Calu3 (cell line): ENCODE data around the gene GMDS. TPM values are rescaled to one million over a fixed set of nuclear protein-coding genes. Genes with fewer than 3 reads are reported as not detected.
"Not testable (repeated sequence)": the region's sequence is repeated elsewhere in the genome, so short reads cannot be mapped to it uniquely, and the experiment has no call there.

Source experiments
- BruUV-seq: library from RNA; stranded (reverse); fragments of 400-500 nt; replicated peaks from 2 replicates; lab custom pipeline; 2021; lab: Mats Ljungman, UMichigan
- CTCF ChIA-PET: fragments of 300-600 bp; sonication (Branson Sonifier 250); formaldehyde crosslinking; loops from one replicate; lab custom pipeline; 2022; ENCODE audit warnings: antibody characterized with exemption; lab: Charles Lee
- DNase-seq: peaks from one replicate; pipeline ENCODE4 v3.0.0; 2022
- H3K27ac Mint-ChIP-seq: one replicate; pipeline ENCODE4 v1.8.0; 2022; ENCODE audit warnings: mixed read lengths; ENCODE audit not compliant: unreplicated experiment
- H3K27me3 Mint-ChIP-seq: one replicate; pipeline ENCODE4 v1.8.0; 2022; ENCODE audit warnings: mixed read lengths; ENCODE audit not compliant: unreplicated experiment
- H3K36me3 Mint-ChIP-seq: one replicate; pipeline ENCODE4 v1.8.0; 2022; ENCODE audit warnings: mild to moderate bottlenecking, moderate library complexity, mixed read lengths; ENCODE audit not compliant: insufficient read depth, unreplicated experiment
- H3K4me1 Mint-ChIP-seq: one replicate; pipeline ENCODE4 v1.8.0; 2022; ENCODE audit warnings: mild to moderate bottlenecking, low read depth, mixed read lengths; ENCODE audit not compliant: unreplicated experiment
- H3K4me3 Mint-ChIP-seq: one replicate; pipeline ENCODE4 v1.8.0; 2022; ENCODE audit warnings: mild to moderate bottlenecking, low read depth, moderate library complexity, mixed read lengths; ENCODE audit not compliant: unreplicated experiment
- H3K9me3 Mint-ChIP-seq: one replicate; pipeline ENCODE4 v1.8.0; 2022; ENCODE audit warnings: low read depth, mixed read lengths; ENCODE audit not compliant: unreplicated experiment
- CTCF ChIP-seq: fragments of 200-600 bp; IDR thresholded peaks from one replicate; pipeline ENCODE4 v1.8.0; 2022; ENCODE audit warnings: antibody characterized with exemption; ENCODE audit not compliant: unreplicated experiment
- intact Hi-C: fragments of 100-400 bp; cut with micrococcal nuclease; formaldehyde crosslinking; loops from one replicate; pipeline ENCODE4 v1.10.0; 2022; ENCODE audit not compliant: unreplicated experiment
- total RNA-seq: library from RNA; stranded (reverse); gene quantifications from 2 replicates; pipeline ENCODE4 v1.2.3, GENCODE V29; 2022

The GMDS gene
- total RNA-seq, 1 experiment from 2014 or later = 58.2 TPM

GRCh38 chr6:1698527-1698926, 546.9 kb downstream of the GMDS start:
- no peaks in the 10 kb centered on the region for H3K9me3 Mint-ChIP-seq
- H3K27me3 Mint-ChIP-seq = no peaks in the 10 kb centered on the region
- H3K4me1 Mint-ChIP-seq = no peaks in the 10 kb centered on the region
- CTCF ChIA-PET = no interaction called here
- no TSS peak for BruUV-seq
- no peak overlapping the region for H3K27ac Mint-ChIP-seq
- TF ChIP-seq CTCF = no peak
- intact Hi-C loops = no loop called here
- H3K4me3 Mint-ChIP-seq = no peak overlapping the region
- no peaks in the 10 kb centered on the region for H3K36me3 Mint-ChIP-seq
- DNase-seq = no peak

- intact Hi-C loops = no loop called here
- H3K27ac Mint-ChIP-seq = no peak overlapping the region
- TF ChIP-seq CTCF = no peak
- no peaks in the 10 kb centered on the region for H3K9me3 Mint-ChIP-seq
- no peaks in the 10 kb centered on the region for H3K27me3 Mint-ChIP-seq
- H3K4me1 Mint-ChIP-seq = no peaks in the 10 kb centered on the region
- no peaks in the 10 kb centered on the region for H3K36me3 Mint-ChIP-seq
- no peak for DNase-seq
- no TSS peak for BruUV-seq
- H3K4me3 Mint-ChIP-seq = no peak overlapping the region
- CTCF ChIA-PET = no interaction called here
Measured at GRCh38 chr6:1697688-1698351, 547.6 kb downstream of the GMDS start.

GRCh38 chr6:1696463-1696850, 548.9 kb downstream of the GMDS start:
- DNase-seq = no peak
- intact Hi-C loops = no loop called here
- TF ChIP-seq CTCF = no peak
- H3K9me3 Mint-ChIP-seq = no peaks in the 10 kb centered on the region
- H3K4me1 Mint-ChIP-seq = no peaks in the 10 kb centered on the region
- H3K4me3 Mint-ChIP-seq = no peak overlapping the region
- BruUV-seq = no TSS peak
- no peaks in the 10 kb centered on the region for H3K27me3 Mint-ChIP-seq
- no peaks in the 10 kb centered on the region for H3K36me3 Mint-ChIP-seq
- H3K27ac Mint-ChIP-seq = no peak overlapping the region
- CTCF ChIA-PET = no interaction called here

- DNase-seq = no peak
- intact Hi-C loops = no loop called here
- Mint-ChIP-seq H3K27ac (no peak overlapping the region), H3K4me3 (no peak overlapping the region), H3K36me3 (no peaks in the 10 kb centered on the region), H3K9me3 (no peaks in the 10 kb centered on the region), H3K27me3 (no peaks in the 10 kb centered on the region), H3K4me1 (no peaks in the 10 kb centered on the region)
- no TSS peak for BruUV-seq
- CTCF ChIA-PET = interaction anchor here (0.7 kb wide), 1 partner anchor 48 kb away, joined by 4 read pairs; no protein-coding TSS in a partner anchor
- no peak for TF ChIP-seq CTCF
Measured at GRCh38 chr6:1695546-1696462, 549.6 kb downstream of the GMDS start.

- H3K36me3 Mint-ChIP-seq, CTCF ChIA-PET, BruUV-seq: not testable (repeated sequence)
Measured at GRCh38 chr6:1691828-1692227, 553.6 kb downstream of the GMDS start.

GRCh38 chr6:1690656-1691055, 554.7 kb downstream of the GMDS start:
- H3K27me3 Mint-ChIP-seq, H3K9me3 Mint-ChIP-seq, DNase-seq, H3K36me3 Mint-ChIP-seq, intact Hi-C loops, BruUV-seq, H3K4me3 Mint-ChIP-seq, H3K27ac Mint-ChIP-seq: not testable (repeated sequence)
- H3K4me1 Mint-ChIP-seq = peaks cover 35% of the 10 kb centered on the region
- CTCF ChIA-PET = interaction anchor here (0.5 kb wide), 1 partner anchor 60 kb away, joined by 6 read pairs; no protein-coding TSS in a partner anchor

More at GRCh38 chr6:1691828-1692227, 553.6 kb downstream of the GMDS start:
- peaks cover 23% of the 10 kb centered on the region for H3K4me1 Mint-ChIP-seq
- H3K27ac Mint-ChIP-seq, intact Hi-C loops, H3K27me3 Mint-ChIP-seq, DNase-seq, H3K9me3 Mint-ChIP-seq, H3K4me3 Mint-ChIP-seq: not testable (repeated sequence)
